T-helper 1 cell treated with Interleukin-12 subunit alpha and Interleukin-12 subunit beta and Interleukin-4 antibody, amounts not matched to agents 30 ng/mL and 1 ng/mL, for 36 hours (primary cell): ENCODE results near the gene HAT1. TPM values are rescaled to one million over a fixed set of nuclear protein-coding genes. Genes with fewer than 3 reads are reported as not detected.
"Not testable (repeated sequence)": the region's sequence is repeated elsewhere in the genome, so short reads cannot be mapped to it uniquely, and the experiment has no call there.

ENCODE experiments used
- intact Hi-C: fragments of 100-400 bp; cut with micrococcal nuclease; formaldehyde crosslinking; loops from one replicate; pipeline ENCODE4 v1.15.1; 2024
- total RNA-seq: library from RNA; stranded (reverse); gene quantifications from 2 replicates; pipeline ENCODE4 v1.2.3, GENCODE V29; 2022

The HAT1 gene
- total RNA-seq, 1 donor from 2014 or later, result 54.9 TPM

- intact Hi-C loops, result no loop called here
These were observed 44.0 kb downstream of the HAT1 start for GRCh38 chr2:171966235-171966634.

- intact Hi-C loops, result no loop called here
These were observed 44.4 kb downstream of the HAT1 start for GRCh38 chr2:171966688-171967087.

- intact Hi-C loops, result no loop called here
These were observed 46.2 kb downstream of the HAT1 start for GRCh38 chr2:171968509-171968908.

GRCh38 chr2:171972329-171972982, 50.2 kb downstream of the HAT1 start:
- intact Hi-C loops, result no loop called here

- intact Hi-C loops, result no loop called here
These were observed 56.8 kb downstream of the HAT1 start for GRCh38 chr2:171979103-171979502.

- intact Hi-C loops, result not testable (repeated sequence)
These were observed 61.7 kb downstream of the HAT1 start for GRCh38 chr2:171983924-171984323.

- intact Hi-C loops, result no loop called here
These were observed 62.8 kb downstream of the HAT1 start for GRCh38 chr2:171985076-171985475.

- intact Hi-C loops, result no loop called here
These were observed 64.5 kb downstream of the HAT1 start for GRCh38 chr2:171986778-171987177.

- intact Hi-C loops, result no loop called here
These were observed 68.8 kb downstream of the HAT1 start for GRCh38 chr2:171991027-171991426.

GRCh38 chr2:171995586-171995985, 73.3 kb downstream of the HAT1 start:
- intact Hi-C loops, result no loop called here

- intact Hi-C loops, result no loop called here
These were observed 73.8 kb downstream of the HAT1 start for GRCh38 chr2:171996021-171996420.

- intact Hi-C loops, result not testable (repeated sequence)
These were observed 74.8 kb downstream of the HAT1 start for GRCh38 chr2:171997031-171997430.

- intact Hi-C loops, result loop anchor here (1.0 kb wide), 3 partner anchors 77 to 312 kb away; partner anchors contain the start of genes DYNC1I2, HAT1 and SLC25A12
These were observed 76.9 kb downstream of the HAT1 start for GRCh38 chr2:171999161-171999560.

GRCh38 chr2:171999604-172000469, 77.6 kb downstream of the HAT1 start, which contains the start of gene METAP1D:
TSS of gene METAP1D (plus strand) at chr2:171999953. CDS start at chr2:171999970, 17 bp downstream.
- intact Hi-C loops, result loop anchor here (1.0 to 5.0 kb wide), 7 partner anchors 78 to 1228 kb away; partner anchors contain the start of genes DYNC1I2, ERICH2, HAT1 and PDK1

- intact Hi-C loops, result loop anchor here (1.0 to 5.0 kb wide), 4 partner anchors 294 to 1229 kb away; partner anchors contain the start of genes ERICH2 and PDK1
These were observed 78.6 kb downstream of the HAT1 start for GRCh38 chr2:172000696-172001361.

GRCh38 chr2:172007372-172007771, 85.1 kb downstream of the HAT1 start:
- intact Hi-C loops, result no loop called here

- intact Hi-C loops, result no loop called here
These were observed 87.6 kb downstream of the HAT1 start for GRCh38 chr2:172009823-172010222.

GRCh38 chr2:172011812-172012575, 89.7 kb downstream of the HAT1 start:
- intact Hi-C loops, result loop anchor here (1.0 kb wide), 1 partner anchor 90 kb away; the partner anchor contains the start of gene HAT1

- intact Hi-C loops, result no loop called here
These were observed 90.6 kb downstream of the HAT1 start for GRCh38 chr2:172012677-172013391.

- intact Hi-C loops, result no loop called here
These were observed 91.1 kb downstream of the HAT1 start for GRCh38 chr2:172013396-172013795.
